GM12878 (cell line): Measurements from ENCODE around the gene DNAJC15. TPM values are rescaled to one million over a fixed set of nuclear protein-coding genes. Genes with fewer than 3 reads are reported as not detected.

ENCODE experiments used
- ATAC-seq: fragments of 200-7000 bp; cut with Tn5 transposase; 3 replicates; pipeline ENCODE4 v1.9.1; 2020; ENCODE audit warnings: mild to moderate bottlenecking, moderate library complexity
- BruUV-seq: library from RNA; stranded (reverse); fragments of 400-500 nt; replicated peaks from 2 replicates; lab custom pipeline; 2021; lab: Mats Ljungman, UMichigan
- CTCF ChIA-PET: fragments of 300-600 bp; sonication (Branson Sonifier 250); formaldehyde crosslinking; extraction: SDS; loops from one replicate; lab custom pipeline; 2021; ENCODE audit warnings: inconsistent platforms; lab: Yijun Ruan, JAX
- POLR2A ChIA-PET: fragments of 350-600 bp; formaldehyde crosslinking; extraction: SDS; loops from one replicate; lab custom pipeline; 2021; ENCODE audit warnings: inconsistent platforms; lab: Charles Lee
- RAD21 ChIA-PET: fragments of 300-600 bp; sonication (Branson Sonifier 250); formaldehyde crosslinking; loops from one replicate; lab custom pipeline; 2023; ENCODE audit warnings: antibody characterized with exemption; ENCODE audit not compliant: unreplicated experiment; lab: Charles Lee
- SMC1A ChIA-PET: fragments of 300-600 bp; sonication (Branson Sonifier 250); formaldehyde crosslinking; loops from one replicate; lab custom pipeline; 2023; ENCODE audit not compliant: unreplicated experiment, uncharacterized antibody; lab: Charles Lee
- DNase-seq: peaks from one replicate; pipeline ENCODE4 v3.0.0-alpha.2; 2011; ENCODE audit warnings: low read depth, low spot score
- FAIRE-seq: peaks from 3 replicates; lab custom pipeline; 2011; peaks lifted over from hg19 to GRCh38; lab: Jason Lieb, UNC
- H2AFZ ChIP-seq: 2 replicates; pipeline ENCODE4 v1.6.0; 2011; ENCODE audit warnings: low read depth, low read length, control low read depth; ENCODE audit not compliant: control insufficient read depth
- H3K27ac ChIP-seq: 2 replicates; pipeline ENCODE4 v1.5.1; 2011; ENCODE audit warnings: control low read depth; ENCODE audit not compliant: control insufficient read depth, insufficient read depth
- H3K27me3 ChIP-seq, 2 experiments: replicated peaks in 1 of 2; 2 replicates each; pipeline versions ENCODE4 v1.6.0 to v1.6.1; 2011; ENCODE audit warnings: low read length in 1 of 2; ENCODE audit not compliant: control insufficient read depth in 2 of 2, insufficient read depth in 2 of 2
- H3K36me3 ChIP-seq, 2 experiments: 2 replicates each; pipeline ENCODE4 v1.5.1; 2011; ENCODE audit warnings: low read length in 1 of 2; ENCODE audit not compliant: control insufficient read depth in 2 of 2, insufficient read depth in 2 of 2
- H3K4me1 ChIP-seq: 2 replicates; pipeline ENCODE4 v1.6.1; 2011; ENCODE audit warnings: mild to moderate bottlenecking, low read length, moderate library complexity, mixed read lengths; ENCODE audit not compliant: control insufficient read depth, insufficient read depth
- H3K4me2 ChIP-seq: 2 replicates; pipeline ENCODE4 v1.6.0; 2011; ENCODE audit warnings: control low read depth; ENCODE audit not compliant: control insufficient read depth, insufficient read depth
- H3K4me3 ChIP-seq: fragments of 200-600 bp; sonication (generic); 2 replicates; pipeline ENCODE4 v1.5.1; 2016
- H3K79me2 ChIP-seq: 2 replicates; pipeline ENCODE4 v1.6.0; 2011; ENCODE audit warnings: low read length; ENCODE audit not compliant: control insufficient read depth, insufficient read depth
- H3K9ac ChIP-seq: 2 replicates; pipeline ENCODE4 v1.8.0; 2011; ENCODE audit warnings: low read length, control low read depth, mixed read lengths; ENCODE audit not compliant: control insufficient read depth, insufficient read depth
- H3K9me3 ChIP-seq: replicated peaks from 3 replicates; pipeline ENCODE4 v1.5.1; 2011; ENCODE audit warnings: mild to moderate bottlenecking, low read length; ENCODE audit not compliant: control insufficient read depth, insufficient read depth
- H4K20me1 ChIP-seq: 2 replicates; pipeline ENCODE4 v1.6.0; 2011; ENCODE audit not compliant: control insufficient read depth, insufficient read depth
- ETV6 ChIP-seq, 2 experiments: fragments of 450-650 bp in 1 of 2; IDR thresholded peaks in 1 of 2; conservative IDR thresholded peaks in 1 of 2; 2 replicates each; pipeline ENCODE4 v1.6.1; 2014; ENCODE audit warnings: antibody characterized with exemption in 1 of 2, borderline replicate concordance in 1 of 2, low read depth in 1 of 2, mild to moderate bottlenecking in 1 of 2, moderate library complexity in 1 of 2
- GATAD2B ChIP-seq: fragments of 450-650 bp; conservative IDR thresholded peaks from 2 replicates; pipeline ENCODE4 v1.6.1; 2017; ENCODE audit warnings: low read depth, mild to moderate bottlenecking, moderate library complexity
- HDGF ChIP-seq: fragments of 450-650 bp; IDR thresholded peaks from 2 replicates; pipeline ENCODE4 v1.6.1; 2016; ENCODE audit warnings: antibody characterized with exemption
- IKZF1 ChIP-seq: fragments of 450-650 bp; conservative IDR thresholded peaks from 2 replicates; pipeline ENCODE4 v1.6.1; 2017; ENCODE audit warnings: antibody characterized with exemption, mild to moderate bottlenecking
- STAT3 ChIP-seq: IDR thresholded peaks from 2 replicates; pipeline ENCODE4 v1.6.1; 2011; ENCODE audit warnings: low read depth, low read length, improper control_type of control experiment
- TCF12 ChIP-seq: IDR thresholded peaks from 2 replicates; pipeline ENCODE4 v1.6.1; 2011; ENCODE audit warnings: low read depth, mild to moderate bottlenecking, low read length
- WGBS: methylation state at CpG from one replicate; pipeline ENCODE4 v1.1.6; 2016; ENCODE audit warnings: low lambda C conversion rate; ENCODE audit not compliant: insufficient replicate concordance, insufficient coverage; ENCODE audit errors: missing lambda C conversion rate; 5-methylcytosine and 5-hydroxymethylcytosine counted together
- in situ Hi-C: fragments of 300-500 bp; cut with MboI; formaldehyde crosslinking; loops from 9 replicates; pipeline ENCODE4 v1.14.3; 2018; ENCODE audit warnings: mixed read lengths
- intact Hi-C: fragments of 100-400 bp; cut with micrococcal nuclease; formaldehyde crosslinking; loops from one replicate; pipeline ENCODE4 v1.14.2; 2022; ENCODE audit not compliant: unreplicated experiment
- polyA plus RNA-seq, 11 experiments: library from polyadenylated mRNA; depleted of rRNA in 4 of 11; unstranded in 6 of 11; stranded (reverse) in 5 of 11; fragments of >200 nt; fragmentation: Nextera tagmentation in 4 of 11; fragmentation: Illumina TruSeq in 1 of 11; extraction: Ambion mirVana in 4 of 11; extraction: Trizol in 1 of 11; gene quantifications; 1 replicate in 1 of 11; 2 replicates in 10 of 11; pipeline versions ENCODE4 v1.2.1 to v1.2.3, GENCODE V29; 2011 to 2016; ENCODE audit warnings: inconsistent platforms in 2 of 11, missing spikeins in 2 of 11, low read depth in 1 of 11
- total RNA-seq, 4 experiments: library from RNA; depleted of rRNA in 3 of 4; stranded (reverse); fragments of >200 nt in 3 of 4; fragmentation: Illumina TruSeq in 1 of 4; extraction: Trizol in 1 of 4; gene quantifications; 2 replicates each; pipeline versions ENCODE4 v1.2.1 to v1.2.3, GENCODE V29; 2013 to 2021
- TF ChIP-seq, protein P1 (sequence below): fragments of 450-650 bp; IDR thresholded peaks from 2 replicates; pipeline ENCODE4 v1.6.1; 2018; ENCODE audit warnings: borderline replicate concordance, mild to moderate bottlenecking; ENCODE audit not compliant: partially characterized antibody

Gene DNAJC15
- total and polyA plus RNA-seq, 10 of the 15 experiments (the other 5 are each of a cell fraction or from before 2014, with no cell fraction given), result 13.1 to 104 (median 54.4) TPM

DNA sequence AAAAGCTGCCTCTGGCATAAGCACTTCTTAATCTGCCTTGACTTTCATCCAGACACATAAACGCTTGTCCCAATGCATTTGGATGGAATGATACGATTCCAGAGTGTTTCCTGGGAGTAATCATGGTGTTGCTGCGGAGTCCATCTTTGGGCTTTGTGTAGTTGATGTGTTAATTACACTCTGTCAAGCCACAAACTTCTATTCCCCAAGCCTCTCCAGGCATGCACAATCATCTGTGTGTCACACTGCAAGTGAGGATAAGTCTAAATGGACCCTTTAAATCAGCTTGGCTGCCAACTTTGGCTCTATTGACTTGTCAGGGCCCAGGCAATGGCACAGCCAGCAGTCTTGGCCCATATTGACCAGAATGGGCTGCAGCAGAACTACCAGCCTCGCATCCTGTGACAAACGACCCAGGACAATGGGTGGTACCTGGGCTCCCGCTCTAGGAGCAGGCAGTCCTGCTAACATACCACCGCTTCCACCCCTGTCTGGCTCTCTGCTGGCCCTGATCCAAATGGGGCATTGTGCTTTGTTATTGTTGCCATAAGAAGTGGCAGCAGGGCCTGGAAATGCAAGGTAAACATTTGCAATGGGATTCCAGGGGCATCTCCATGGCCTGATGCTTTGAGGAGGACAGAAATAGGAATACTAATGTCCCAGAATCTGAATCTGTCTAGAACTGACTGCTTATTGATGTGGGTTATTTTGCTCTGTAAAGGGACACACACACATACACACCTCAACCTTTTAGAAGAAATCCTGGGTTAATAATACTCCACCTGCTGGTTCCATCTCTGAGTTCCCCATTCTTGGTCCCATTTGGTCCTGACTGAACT, 127.2 kb downstream of the DNAJC15 start:
- H3K4me1 ChIP-seq, result no peaks in the 10 kb centered on the region
- ATAC-seq, result no peak
- no peaks in the 10 kb centered on the region for H3K79me2 ChIP-seq
- ChIA-PET CTCF (no interaction called here), RAD21 (no interaction called here), POLR2A (no interaction called here), SMC1A (interaction anchor here (0.7 kb wide), 1 partner anchor 18 kb away, joined by 3 read pairs; no protein-coding TSS in a partner anchor)
- H3K4me2 ChIP-seq, result no peak overlapping the region
- no peak overlapping the region for H2AFZ ChIP-seq
- no peaks in the 10 kb centered on the region; a peak in 1 of 4 replicates for H3K27me3 ChIP-seq
- BruUV-seq, result no TSS peak
- H4K20me1 ChIP-seq, result no peaks in the 10 kb centered on the region
- no peak for FAIRE-seq
- no peaks in the 10 kb centered on the region for H3K36me3 ChIP-seq
- no peaks in the 10 kb centered on the region for H3K9me3 ChIP-seq
- DNase-seq, result no peak
- H3K9ac ChIP-seq, result no peak overlapping the region
- TF ChIP-seq, protein P1, sequence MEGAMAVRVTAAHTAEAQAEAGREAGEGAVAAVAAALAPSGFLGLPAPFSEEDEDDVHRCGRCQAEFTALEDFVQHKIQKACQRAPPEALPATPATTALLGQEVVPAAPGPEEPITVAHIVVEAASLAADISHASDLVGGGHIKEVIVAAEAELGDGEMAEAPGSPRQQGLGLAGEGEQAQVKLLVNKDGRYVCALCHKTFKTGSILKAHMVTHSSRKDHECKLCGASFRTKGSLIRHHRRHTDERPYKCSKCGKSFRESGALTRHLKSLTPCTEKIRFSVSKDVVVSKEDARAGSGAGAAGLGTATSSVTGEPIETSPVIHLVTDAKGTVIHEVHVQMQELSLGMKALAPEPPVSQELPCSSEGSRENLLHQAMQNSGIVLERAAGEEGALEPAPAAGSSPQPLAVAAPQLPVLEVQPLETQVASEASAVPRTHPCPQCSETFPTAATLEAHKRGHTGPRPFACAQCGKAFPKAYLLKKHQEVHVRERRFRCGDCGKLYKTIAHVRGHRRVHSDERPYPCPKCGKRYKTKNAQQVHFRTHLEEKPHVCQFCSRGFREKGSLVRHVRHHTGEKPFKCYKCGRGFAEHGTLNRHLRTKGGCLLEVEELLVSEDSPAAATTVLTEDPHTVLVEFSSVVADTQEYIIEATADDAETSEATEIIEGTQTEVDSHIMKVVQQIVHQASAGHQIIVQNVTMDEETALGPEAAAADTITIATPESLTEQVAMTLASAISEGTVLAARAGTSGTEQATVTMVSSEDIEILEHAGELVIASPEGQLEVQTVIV, result no peak
- TF ChIP-seq ETV6 (conservative IDR thresholded peaks at IDR 0.05 in 1 of 2, IDR thresholded peaks at IDR 0.05 in 1 of 2; ENCODE audit: borderline replicate concordance in 1 of 2, low read depth in 1 of 2) (no peak), TCF12 (no peak), HDGF (no peak), GATAD2B (no peak), IKZF1 (no peak), STAT3 (no peak)
- intact Hi-C loops (no loop called here), in situ Hi-C loops (no loop called here)
- H3K4me3 ChIP-seq, result no peak overlapping the region
- 34% methylated on average over 7 of the region's 7 CpGs for WGBS
- H3K27ac ChIP-seq, result no peak overlapping the region
